B cell (primary cell): ENCODE results near the gene MC1R.

ENCODE experiments used
- CTCF ChIP-seq: fragments of 200-600 bp; IDR thresholded peaks from one replicate; pipeline ENCODE4 v1.8.0; 2022; ENCODE audit warnings: antibody characterized with exemption, mild to moderate bottlenecking
- EZH2 ChIP-seq: IDR thresholded peaks from 2 replicates; pipeline ENCODE4 v1.6.1; 2012; ENCODE audit warnings: borderline replicate concordance, low read depth, mild to moderate bottlenecking, moderate library complexity, low read length; ENCODE audit not compliant: insufficient read depth, poor library complexity, severe bottlenecking

GRCh38 chr16:89945654-89946053 is 27.0 kb downstream of the MC1R start:
- TF ChIP-seq CTCF (no peak), EZH2 (no peak)
